Measurements from ENCODE around the gene GRPEL2. TPM values are rescaled to one million over a fixed set of nuclear protein-coding genes. Genes with fewer than 3 reads are reported as not detected.

Gene GRPEL2
- total RNA-seq, 1 donor from 2014 or later, result 51.1 TPM

DNA sequence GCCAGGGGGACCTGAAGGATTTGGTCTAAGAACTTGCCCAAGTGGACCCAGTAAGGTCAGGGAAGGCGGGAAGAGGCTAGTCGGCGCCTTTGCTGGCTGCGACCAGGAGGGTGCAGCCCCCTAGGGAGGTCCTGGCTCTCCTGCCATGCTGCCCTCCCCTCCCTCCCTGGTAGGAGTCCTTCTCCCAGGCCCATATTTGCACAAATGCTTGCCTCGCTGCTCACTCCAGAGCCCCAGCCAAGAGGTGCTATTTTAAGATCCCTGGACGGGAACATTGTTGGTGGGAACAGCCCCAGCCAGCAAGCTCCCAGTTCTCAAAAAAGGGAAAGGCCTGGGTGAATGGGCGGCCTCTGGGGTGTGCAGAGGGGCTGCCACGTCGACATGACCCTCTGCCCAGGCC is 38.1 kb downstream of the GRPEL2 start:
- Mint-ChIP-seq H3K9me3 (ENCODE audit: unreplicated experiment) (no peaks in the 10 kb centered on the region), H3K4me3 (ENCODE audit: unreplicated experiment) (no peak overlapping the region), H3K36me3 (ENCODE audit: low read depth, unreplicated experiment) (no peaks in the 10 kb centered on the region), H3K4me1 (ENCODE audit: unreplicated experiment) (peaks cover 8% of the 10 kb centered on the region), H3K27me3 (ENCODE audit: unreplicated experiment) (peaks cover 5% of the 10 kb centered on the region), H3K27ac (ENCODE audit: unreplicated experiment) (no peak overlapping the region)
- DNase-seq (ENCODE audit: low spot score), result no peak
- TF ChIP-seq, protein P1, sequence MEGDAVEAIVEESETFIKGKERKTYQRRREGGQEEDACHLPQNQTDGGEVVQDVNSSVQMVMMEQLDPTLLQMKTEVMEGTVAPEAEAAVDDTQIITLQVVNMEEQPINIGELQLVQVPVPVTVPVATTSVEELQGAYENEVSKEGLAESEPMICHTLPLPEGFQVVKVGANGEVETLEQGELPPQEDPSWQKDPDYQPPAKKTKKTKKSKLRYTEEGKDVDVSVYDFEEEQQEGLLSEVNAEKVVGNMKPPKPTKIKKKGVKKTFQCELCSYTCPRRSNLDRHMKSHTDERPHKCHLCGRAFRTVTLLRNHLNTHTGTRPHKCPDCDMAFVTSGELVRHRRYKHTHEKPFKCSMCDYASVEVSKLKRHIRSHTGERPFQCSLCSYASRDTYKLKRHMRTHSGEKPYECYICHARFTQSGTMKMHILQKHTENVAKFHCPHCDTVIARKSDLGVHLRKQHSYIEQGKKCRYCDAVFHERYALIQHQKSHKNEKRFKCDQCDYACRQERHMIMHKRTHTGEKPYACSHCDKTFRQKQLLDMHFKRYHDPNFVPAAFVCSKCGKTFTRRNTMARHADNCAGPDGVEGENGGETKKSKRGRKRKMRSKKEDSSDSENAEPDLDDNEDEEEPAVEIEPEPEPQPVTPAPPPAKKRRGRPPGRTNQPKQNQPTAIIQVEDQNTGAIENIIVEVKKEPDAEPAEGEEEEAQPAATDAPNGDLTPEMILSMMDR (IDR thresholded peaks at IDR 0.05; ENCODE audit: unreplicated experiment), result no peak

DNA sequence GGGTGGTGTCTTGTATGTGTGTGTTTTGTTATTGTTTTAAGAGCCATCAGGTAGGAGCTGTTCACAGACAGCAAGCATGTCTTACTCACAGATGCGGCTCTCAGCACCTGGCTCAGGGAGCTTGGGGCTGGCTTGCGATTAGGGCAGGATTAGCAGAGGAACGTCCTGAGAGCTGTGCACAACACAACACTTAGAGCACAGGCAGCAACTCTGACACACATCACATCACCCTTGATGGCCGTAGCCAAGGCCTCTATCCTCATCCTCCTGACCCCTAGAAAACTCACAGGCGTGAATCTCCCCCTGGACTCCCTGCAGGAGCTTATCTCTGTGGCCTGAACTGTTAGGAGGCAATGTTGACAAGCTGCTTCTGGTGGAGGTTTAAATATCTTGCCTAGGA is 40.9 kb downstream of the GRPEL2 start:
- H3K27me3 Mint-ChIP-seq (ENCODE audit: unreplicated experiment), result peaks cover 6% of the 10 kb centered on the region
- DNase-seq (ENCODE audit: low spot score), result no peak
- H3K4me1 Mint-ChIP-seq (ENCODE audit: unreplicated experiment), result peaks cover 8% of the 10 kb centered on the region
- H3K4me3 Mint-ChIP-seq (ENCODE audit: unreplicated experiment), result no peak overlapping the region
- no peaks in the 10 kb centered on the region for H3K9me3 Mint-ChIP-seq (ENCODE audit: unreplicated experiment)
- no peak overlapping the region for H3K27ac Mint-ChIP-seq (ENCODE audit: unreplicated experiment)
- no peaks in the 10 kb centered on the region for H3K36me3 Mint-ChIP-seq (ENCODE audit: low read depth, unreplicated experiment)
- TF ChIP-seq, protein P1 (IDR thresholded peaks at IDR 0.05; ENCODE audit: unreplicated experiment), result no peak

DNA sequence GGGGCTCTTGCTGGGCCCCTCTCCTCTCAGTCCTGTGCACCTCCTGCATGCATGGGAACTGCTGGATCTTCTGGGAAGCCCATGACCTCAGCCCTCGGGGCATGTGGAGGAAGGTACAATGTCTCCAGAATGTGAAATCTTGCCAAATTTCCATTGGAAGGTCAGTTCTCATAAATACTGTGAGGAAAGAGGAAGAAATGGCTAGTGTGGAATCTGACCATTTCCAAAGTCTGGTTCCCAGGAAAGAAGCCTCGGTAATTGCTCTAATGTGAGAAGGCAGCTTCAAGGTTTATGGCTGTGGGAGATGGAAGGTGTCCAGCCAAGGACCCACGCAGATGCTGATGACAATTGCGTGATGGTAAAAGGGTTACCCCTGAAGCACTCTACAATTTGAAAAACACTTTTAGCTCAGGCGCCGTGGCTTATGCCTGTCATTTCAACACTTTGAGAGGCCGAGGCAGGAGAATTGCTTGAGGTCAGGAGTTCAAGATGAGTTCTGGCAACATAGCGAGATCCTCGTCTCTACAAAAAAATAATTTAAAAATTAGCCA is 41.9 kb downstream of the GRPEL2 start:
- H3K27me3 Mint-ChIP-seq (ENCODE audit: unreplicated experiment), result peaks cover 4% of the 10 kb centered on the region
- no peak overlapping the region for H3K27ac Mint-ChIP-seq (ENCODE audit: unreplicated experiment)
- no peaks in the 10 kb centered on the region for H3K9me3 Mint-ChIP-seq (ENCODE audit: unreplicated experiment)
- no peak for DNase-seq (ENCODE audit: low spot score)
- no peaks in the 10 kb centered on the region for H3K36me3 Mint-ChIP-seq (ENCODE audit: low read depth, unreplicated experiment)
- peaks cover 5% of the 10 kb centered on the region for H3K4me1 Mint-ChIP-seq (ENCODE audit: unreplicated experiment)
- TF ChIP-seq, protein P1 (IDR thresholded peaks at IDR 0.05; ENCODE audit: unreplicated experiment), result no peak
- H3K4me3 Mint-ChIP-seq (ENCODE audit: unreplicated experiment), result no peak overlapping the region

DNA sequence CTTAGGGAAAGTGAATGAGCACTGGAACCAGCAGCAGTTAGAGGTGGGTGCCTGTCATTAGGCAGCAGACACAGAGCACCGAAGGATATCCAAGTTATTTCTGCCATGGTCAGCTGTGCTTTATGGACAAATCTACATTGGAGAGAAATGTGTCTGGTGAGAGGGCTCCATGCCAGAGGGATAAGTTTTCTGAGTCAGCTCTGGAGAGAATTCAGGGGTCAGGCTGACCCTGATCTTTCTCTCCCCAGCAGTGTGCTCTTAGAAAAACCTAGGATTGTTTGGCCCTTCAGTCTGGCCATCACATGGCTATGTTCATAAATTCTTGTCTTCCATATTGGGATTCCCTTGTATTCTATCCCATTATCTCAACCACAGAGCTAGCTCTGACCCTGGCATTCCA is 42.7 kb downstream of the GRPEL2 start:
- no peaks in the 10 kb centered on the region for H3K9me3 Mint-ChIP-seq (ENCODE audit: unreplicated experiment)
- TF ChIP-seq, protein P1 (IDR thresholded peaks at IDR 0.05; ENCODE audit: unreplicated experiment), result no peak
- peaks cover 4% of the 10 kb centered on the region for H3K4me1 Mint-ChIP-seq (ENCODE audit: unreplicated experiment)
- no peaks in the 10 kb centered on the region for H3K36me3 Mint-ChIP-seq (ENCODE audit: low read depth, unreplicated experiment)
- no peak overlapping the region for H3K4me3 Mint-ChIP-seq (ENCODE audit: unreplicated experiment)
- no peak for DNase-seq (ENCODE audit: low spot score)
- H3K27me3 Mint-ChIP-seq (ENCODE audit: unreplicated experiment), result peaks cover 4% of the 10 kb centered on the region
- no peak overlapping the region for H3K27ac Mint-ChIP-seq (ENCODE audit: unreplicated experiment)

DNA sequence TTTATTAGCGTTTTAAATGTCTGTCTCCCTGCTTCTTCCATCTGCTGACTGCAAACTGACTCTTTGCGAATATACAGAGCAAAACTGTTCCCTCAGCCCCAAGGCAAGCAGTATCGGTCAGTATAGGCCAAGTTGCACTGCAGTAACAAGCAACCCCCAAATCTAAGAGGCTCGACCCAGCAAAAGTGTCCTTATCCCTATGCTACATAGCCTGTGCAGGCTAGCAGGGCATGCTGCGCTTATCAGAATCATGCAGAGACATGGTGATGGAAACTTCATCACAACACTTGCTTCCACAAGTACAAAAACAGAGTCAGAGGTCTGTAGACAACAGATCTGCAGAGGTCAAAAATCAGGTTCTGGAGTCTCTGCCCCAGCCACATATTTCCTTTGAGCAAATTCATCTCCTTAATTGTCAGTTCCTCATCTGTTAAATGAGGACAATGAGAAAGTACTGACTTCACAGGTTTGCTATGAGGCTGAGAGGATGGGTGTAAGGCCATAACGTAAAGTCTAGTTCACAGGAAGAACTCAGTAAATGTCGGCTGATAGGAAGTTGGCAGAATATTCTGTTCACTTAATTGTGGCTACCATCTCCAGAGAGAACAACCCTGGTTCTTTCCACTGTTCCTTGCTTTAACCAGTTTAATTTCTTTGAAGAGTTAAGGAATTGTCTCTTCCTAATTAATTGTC is 43.3 kb downstream of the GRPEL2 start:
- Mint-ChIP-seq H3K36me3 (ENCODE audit: low read depth, unreplicated experiment) (no peaks in the 10 kb centered on the region), H3K27ac (ENCODE audit: unreplicated experiment) (no peak overlapping the region), H3K4me3 (ENCODE audit: unreplicated experiment) (no peak overlapping the region), H3K4me1 (ENCODE audit: unreplicated experiment) (peaks cover 6% of the 10 kb centered on the region), H3K27me3 (ENCODE audit: unreplicated experiment) (peaks cover 7% of the 10 kb centered on the region), H3K9me3 (ENCODE audit: unreplicated experiment) (no peaks in the 10 kb centered on the region)
- no peak for DNase-seq (ENCODE audit: low spot score)
- TF ChIP-seq, protein P1 (IDR thresholded peaks at IDR 0.05; ENCODE audit: unreplicated experiment), result no peak

Data from endothelial cell (in vitro differentiated cells).